Liver (tissue), 3 donors: ENCODE results near the gene EDEM1.

Experiments
- ATF3 ChIP-seq: IDR thresholded peaks from 2 replicates; pipeline ENCODE4 v1.6.1; 2016; ENCODE audit warnings: antibody characterized with exemption
- CTCF ChIP-seq: fragments of 150-350 bp; IDR thresholded peaks from 2 replicates; pipeline ENCODE4 v1.5.1; 2017; ENCODE audit warnings: improper control_type of control experiment, low read depth, low read length; ENCODE audit not compliant: missing input control
- RAD21 ChIP-seq, 2 donors: IDR thresholded peaks; 2 replicates each; pipeline ENCODE4 v1.6.1; 2016; ENCODE audit warnings: antibody characterized with exemption in 2 of 2, mild to moderate bottlenecking in 2 of 2
- donor health status: healthy.
- donor health status: healthy.

GRCh38 chr3:5231487-5231886 lies 44.0 kb downstream of the EDEM1 start:
- TF ChIP-seq CTCF = no peak
- TF ChIP-seq ATF3 = no peak
- TF ChIP-seq RAD21 (IDR thresholded peaks at IDR 0.05) = no peak
